Measurements from ENCODE around the gene KCNJ5. TPM values are rescaled to one million over a fixed set of nuclear protein-coding genes. Genes with fewer than 3 reads are reported as not detected.
A peak's percentile ranks its signal among the peaks of the same experiment; 100 is the strongest.

Gene KCNJ5
- polyA plus RNA-seq, 1 experiment: not detected

GRCh38 chr11:128890216-128890542 lies 977 bp upstream of the KCNJ5 start:
- no peak for TF ChIP-seq CTCF (IDR thresholded peaks at IDR 0.05; ENCODE audit: insufficient read depth, low read depth, low read length)
- ChIA-PET POLR2A (interaction anchor here (0.7 to 0.8 kb wide), 2 partner anchors 18 to 67 kb away, joined by 3 to 4 read pairs; no protein-coding TSS in a partner anchor), CTCF (interaction anchor here (0.7 to 11.0 kb wide), 4 partner anchors 11 to 164 kb away, joined by 3 to 253 read pairs (median 14); no protein-coding TSS in a partner anchor)
- no peaks in the 10 kb centered on the region for H3K36me3 ChIP-seq (ENCODE audit: control insufficient read depth, insufficient read depth, low read length)
- peak overlapping the region; percentile 39 for H3K4me3 ChIP-seq (ENCODE audit: low read depth, low read length)
- DNase-seq (ENCODE audit: low read depth): no peak
- peaks cover 32% of the 10 kb centered on the region for H3K27me3 ChIP-seq (ENCODE audit: control insufficient read depth, insufficient read depth, low read length)

DNA sequence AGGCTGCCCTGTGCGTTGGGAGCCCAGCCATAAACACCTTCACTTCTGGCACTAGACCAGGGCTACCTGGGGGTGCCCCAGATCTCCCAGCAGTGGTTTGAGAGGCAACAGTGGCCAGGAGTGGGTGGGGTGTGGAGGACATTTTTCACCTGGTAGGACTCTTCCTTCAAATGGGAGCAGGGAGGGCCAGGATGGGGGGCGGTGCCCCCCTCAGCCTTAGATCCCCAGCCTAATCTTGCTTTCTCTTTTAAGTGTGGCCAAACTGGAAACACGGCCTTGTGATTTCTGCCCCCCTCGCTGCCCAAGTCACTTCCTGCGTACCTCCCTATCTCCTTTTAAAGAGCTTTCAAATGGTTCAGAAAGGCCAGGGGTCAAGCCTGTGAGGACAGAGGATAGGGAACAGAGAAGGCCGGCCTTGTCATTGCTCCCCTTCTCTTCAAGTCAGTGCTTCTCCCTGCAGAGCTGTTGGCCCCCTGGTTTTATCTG lies 800 bp downstream of the KCNJ5 start:
- H3K36me3 ChIP-seq (ENCODE audit: control insufficient read depth, insufficient read depth, low read length): no peaks in the 10 kb centered on the region
- no peak for TF ChIP-seq CTCF (IDR thresholded peaks at IDR 0.05; ENCODE audit: insufficient read depth, low read depth, low read length)
- ChIA-PET POLR2A (no interaction called here), CTCF (interaction anchor here (1.1 to 11.0 kb wide), 4 partner anchors 7 to 64 kb away, joined by 3 to 253 read pairs (median 19); no protein-coding TSS in a partner anchor)
- no peak for DNase-seq (ENCODE audit: low read depth)
- peaks cover 27% of the 10 kb centered on the region for H3K27me3 ChIP-seq (ENCODE audit: control insufficient read depth, insufficient read depth, low read length)
- H3K4me3 ChIP-seq (ENCODE audit: low read depth, low read length): no peak overlapping the region

DNA sequence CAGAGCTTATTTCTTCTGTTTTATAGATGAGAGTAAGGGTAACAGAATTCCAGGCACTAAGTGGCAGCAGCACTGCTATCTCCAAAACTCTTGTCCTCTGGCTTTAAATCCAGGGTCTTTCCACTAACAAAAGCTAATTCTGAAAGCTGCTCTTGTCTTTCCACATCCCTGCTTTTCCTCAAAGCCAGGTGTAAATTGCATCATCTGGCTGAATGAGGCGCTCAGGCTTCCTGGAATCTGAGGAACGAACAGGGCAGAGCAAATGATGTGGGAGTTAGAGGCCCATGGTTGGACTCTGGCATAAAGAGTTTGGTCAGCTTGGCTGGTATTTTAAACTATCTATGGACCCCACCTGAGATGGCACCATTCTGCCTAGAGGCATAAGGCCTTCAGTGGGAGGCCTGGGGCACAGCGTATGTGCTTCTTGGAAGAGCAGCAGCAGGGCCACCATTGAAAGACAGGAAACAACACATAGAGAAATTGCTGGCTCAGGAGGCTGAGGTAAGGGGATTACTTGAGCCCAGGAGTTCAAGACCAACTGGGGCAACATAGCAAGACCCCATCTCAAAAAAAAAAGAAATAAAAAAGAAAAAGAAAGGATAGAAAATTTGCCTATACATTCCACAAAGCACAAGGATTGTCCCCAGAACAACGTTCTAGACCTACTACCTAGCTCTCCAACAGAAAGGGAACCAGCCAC lies 1.9 kb downstream of the KCNJ5 start:
- DNase-seq (ENCODE audit: low read depth): no peak
- POLR2A ChIA-PET: no interaction called here
- CTCF ChIA-PET: interaction anchor here (1.1 to 11.0 kb wide), 5 partner anchors 9 to 63 kb away, joined by 3 to 253 read pairs (median 15); no protein-coding TSS in a partner anchor
- no peak for TF ChIP-seq CTCF (IDR thresholded peaks at IDR 0.05; ENCODE audit: insufficient read depth, low read depth, low read length)
- H3K36me3 ChIP-seq (ENCODE audit: control insufficient read depth, insufficient read depth, low read length): no peaks in the 10 kb centered on the region
- H3K27me3 ChIP-seq (ENCODE audit: control insufficient read depth, insufficient read depth, low read length): peaks cover 27% of the 10 kb centered on the region
- no peak overlapping the region for H3K4me3 ChIP-seq (ENCODE audit: low read depth, low read length)

DNA sequence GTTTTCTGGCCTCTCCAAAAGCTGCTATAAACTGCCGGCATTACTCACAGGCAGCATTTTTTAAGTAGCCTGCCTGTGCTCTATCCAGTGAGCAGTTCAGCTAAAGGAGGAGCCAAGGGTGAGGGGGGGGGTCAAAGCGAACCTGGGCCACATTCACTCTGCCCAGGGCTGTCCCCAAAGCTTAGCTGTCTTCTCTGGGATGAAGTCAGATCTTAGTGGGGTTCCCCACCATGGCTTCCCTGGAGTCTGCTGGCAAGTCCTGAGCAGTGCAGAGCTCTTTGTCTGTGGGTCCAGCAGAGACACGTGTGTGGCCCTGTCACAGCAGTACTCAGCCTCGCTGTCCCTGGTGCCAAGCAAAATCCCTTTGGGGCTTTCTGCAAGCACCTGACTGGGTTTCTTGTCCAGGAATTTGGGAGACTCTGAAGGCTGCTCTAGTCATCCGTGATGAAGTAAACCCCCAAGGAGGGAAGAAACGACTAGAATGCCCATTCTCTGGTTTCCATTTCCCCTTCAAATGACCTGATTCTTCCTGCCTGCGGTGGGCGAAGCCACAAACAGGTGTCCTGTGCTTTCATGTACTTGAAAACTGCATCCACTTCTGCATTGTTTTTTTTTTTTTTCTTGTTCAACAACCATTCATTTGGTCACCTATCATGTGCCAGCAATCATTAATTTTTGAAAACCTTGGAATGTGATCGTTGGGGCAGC lies 2.6 kb downstream of the KCNJ5 start:
- no peaks in the 10 kb centered on the region for H3K36me3 ChIP-seq (ENCODE audit: control insufficient read depth, insufficient read depth, low read length)
- peaks cover 20% of the 10 kb centered on the region for H3K27me3 ChIP-seq (ENCODE audit: control insufficient read depth, insufficient read depth, low read length)
- CTCF ChIA-PET: interaction anchor here (0.8 to 11.0 kb wide), 7 partner anchors 9 to 63 kb away, joined by 3 to 253 read pairs (median 4); no protein-coding TSS in a partner anchor
- no peak for TF ChIP-seq CTCF (IDR thresholded peaks at IDR 0.05; ENCODE audit: insufficient read depth, low read depth, low read length)
- DNase-seq (ENCODE audit: low read depth): no peak
- H3K4me3 ChIP-seq (ENCODE audit: low read depth, low read length): no peak overlapping the region
- POLR2A ChIA-PET: no interaction called here

- H3K27me3 ChIP-seq (ENCODE audit: control insufficient read depth, insufficient read depth, low read length): peaks cover 18% of the 10 kb centered on the region
- DNase-seq (ENCODE audit: low read depth): no peak
- ChIA-PET POLR2A (no interaction called here), CTCF (interaction anchor here (0.8 to 4.6 kb wide), 4 partner anchors 10 to 62 kb away, joined by 3 to 23 read pairs (median 4); no protein-coding TSS in a partner anchor)
- no peak overlapping the region for H3K4me3 ChIP-seq (ENCODE audit: low read depth, low read length)
- no peaks in the 10 kb centered on the region for H3K36me3 ChIP-seq (ENCODE audit: control insufficient read depth, insufficient read depth, low read length)
- no peak for TF ChIP-seq CTCF (IDR thresholded peaks at IDR 0.05; ENCODE audit: insufficient read depth, low read depth, low read length)
Observed at GRCh38 chr11:128894286-128894681, 3.1 kb downstream of the KCNJ5 start.

Measured in BJ (cell line).